Muscle of arm (tissue), 12 donors: Measurements from ENCODE around the gene TRIP12. TPM values are rescaled to one million over a fixed set of nuclear protein-coding genes. Genes with fewer than 3 reads are reported as not detected.

Experiments used
- DNase-seq: peaks from one replicate; pipeline ENCODE4 v3.0.0-alpha.2; 2013
- polyA plus RNA-seq, 12 donors: library from polyadenylated mRNA; unstranded; fragments of 120-200 nt; gene quantifications; one replicate each; pipeline ENCODE4 v1.2.1, GENCODE V29; 2013; ENCODE audit not compliant: insufficient read length in 12 of 12

Gene TRIP12
- polyA plus RNA-seq, 12 donors = 162 to 611 (median 198) TPM

- no peak for DNase-seq
Observed at GRCh38 chr2:229719926-229720647, 201.7 kb downstream of the TRIP12 start.

- no peak for DNase-seq
Observed at GRCh38 chr2:229718057-229718456, 203.8 kb downstream of the TRIP12 start.

- DNase-seq = no peak
Observed at GRCh38 chr2:229715895-229716507, 205.8 kb downstream of the TRIP12 start.

GRCh38 chr2:229714736-229715541 lies 206.9 kb downstream of the TRIP12 start:
- DNase-seq = peak; percentile 64

GRCh38 chr2:229714080-229714735 lies 207.6 kb downstream of the TRIP12 start, which contains the start of gene DNER:
Gene DNER (minus strand): TSS chr2:229714555. CDS start chr2:229714423, 132 bp downstream.
- no peak for DNase-seq

Other genes with a start within 250 kb of the TRIP12 start
- 1 to 10 TPM in 10 of 12 donors, not detected in 2; 1.2 to 6.9 (median 2.2) TPM for gene DNER, start 207.5 kb downstream of the TRIP12 start, polyA plus RNA-seq
- 1 to 10 TPM in 10 of 12 donors, not detected in 2; 2.0 to 3.5 (median 2.8) TPM for gene FBXO36, start 494 bp upstream of the TRIP12 start, polyA plus RNA-seq
- gene SLC16A14, start 146.9 kb upstream of the TRIP12 start, polyA plus RNA-seq = 1 to 10 TPM in 10 of 12 donors, not detected in 2; 2.5 to 9.3 (median 3.7) TPM